Sigmoid colon (tissue), 7 donors: ENCODE results near the gene ITGB2. TPM values are rescaled to one million over a fixed set of nuclear protein-coding genes. Genes with fewer than 3 reads are reported as not detected.

Source experiments
- DNase-seq: peaks from one replicate; pipeline ENCODE4 v3.0.0-alpha.2; 2019
- H3K27ac ChIP-seq, 4 donors: fragments of 200-600 bp; sonication (generic); one replicate each; pipeline ENCODE4 v1.5.1; 2016 to 2019; ENCODE audit warnings: mild to moderate bottlenecking in 1 of 4
- H3K27me3 ChIP-seq, 3 donors: fragments of 200-600 bp; sonication (generic); one replicate each; pipeline ENCODE4 v1.5.1; 2019; ENCODE audit warnings: mild to moderate bottlenecking in 1 of 3
- H3K36me3 ChIP-seq, 4 donors: fragments of 200-600 bp; sonication (generic); one replicate each; pipeline ENCODE4 v1.5.1; 2016 to 2019
- H3K4me1 ChIP-seq, 4 donors: fragments of 200-600 bp; sonication (generic); one replicate each; pipeline ENCODE4 v1.5.1; 2017 to 2019
- H3K4me3 ChIP-seq, 4 donors: fragments of 200-600 bp; sonication (generic); one replicate each; pipeline ENCODE4 v1.5.1; 2017 to 2019; ENCODE audit warnings: mild to moderate bottlenecking in 2 of 4, moderate library complexity in 1 of 4
- H3K9me3 ChIP-seq, 4 donors: fragments of 200-600 bp in 3 of 4; sonication (generic) in 3 of 4; one replicate each; pipeline versions ENCODE4 v1.5.1 to v1.6.1; 2013 to 2019
- CTCF ChIP-seq, 4 experiments: fragments of 450-650 bp in 3 of 4; fragments of 200-600 bp in 1 of 4; IDR thresholded peaks; one replicate each; pipeline ENCODE4 v1.5.1; 2016 to 2019; ENCODE audit warnings: antibody characterized with exemption in 4 of 4, mild to moderate bottlenecking in 3 of 4, moderate library complexity in 2 of 4
- EP300 ChIP-seq, 4 donors: sonication (generic); formaldehyde crosslinking; IDR thresholded peaks; one replicate each; pipeline ENCODE4 v1.6.1; 2017; ENCODE audit warnings: antibody characterized with exemption in 4 of 4
- POLR2A ChIP-seq, 2 donors: fragments of 450-650 bp; IDR thresholded peaks; one replicate each; pipeline ENCODE4 v1.6.1; 2016; ENCODE audit warnings: antibody characterized with exemption in 2 of 2, mild to moderate bottlenecking in 2 of 2, moderate library complexity in 2 of 2
- POLR2AphosphoS5 ChIP-seq, 4 donors: sonication (generic); formaldehyde crosslinking; IDR thresholded peaks; one replicate each; pipeline ENCODE4 v1.6.1; 2017; ENCODE audit warnings: antibody characterized with exemption in 4 of 4
- WGBS, 2 donors: extraction: QIAGEN DNeasy Blood & Tissue Kit; methylation state at CpG; one replicate each; pipeline ENCODE4 v1.1.7; 2013; 5-methylcytosine and 5-hydroxymethylcytosine counted together
- intact Hi-C: fragments of 100-400 bp; cut with DNase I; formaldehyde crosslinking; loops from one replicate; pipeline ENCODE4 v1.15.1; 2023
- polyA plus RNA-seq, 3 donors: library from polyadenylated mRNA; stranded (reverse); fragments of 200-250 nt; gene quantifications; one replicate each; pipeline ENCODE4 v1.2.3, GENCODE V29; 2013
- total RNA-seq, 4 donors: library from RNA; depleted of rRNA; stranded (reverse); fragments of >200 nt; gene quantifications; one replicate each; pipeline ENCODE4 v1.1.0, GENCODE V29; 2016
- donor health status: healthy with polysubstance abuse.
- donor health status: Bipolar disorder and iron deficiency.
- donor health status: healthy.

ITGB2 gene
- total and polyA plus RNA-seq, 7 donors, result 14.7 to 103 (median 55.9) TPM

GRCh38 chr21:44918581-44919033 is 2.1 kb downstream of the ITGB2 start:
- Histone ChIP-seq H3K9me3 (no peaks in the 10 kb centered on the region), H3K27me3 (peaks cover 0 to 20% (median 5%) of the 10 kb centered on the region in 3 donors), H3K36me3 (no peaks in the 10 kb centered on the region), H3K4me1 (no peaks in the 10 kb centered on the region), H3K27ac (no peak overlapping the region), H3K4me3 (no peak overlapping the region)
- TF ChIP-seq CTCF (IDR thresholded peaks at IDR 0.05) (no peak), POLR2AphosphoS5 (IDR thresholded peaks at IDR 0.05) (no peak), POLR2A (IDR thresholded peaks at IDR 0.05) (no peak), EP300 (IDR thresholded peaks at IDR 0.05) (no peak)
- DNase-seq, result no peak
- WGBS, 2 donors, result 61 to 65% methylated on average over 13 of the region's 13 CpGs
- intact Hi-C loops, result no loop called here

GRCh38 chr21:44918107-44918470 is 2.6 kb downstream of the ITGB2 start:
- Histone ChIP-seq H3K9me3 (no peaks in the 10 kb centered on the region), H3K27me3 (peaks cover 0 to 20% (median 5%) of the 10 kb centered on the region in 3 donors), H3K4me3 (no peak overlapping the region), H3K4me1 (no peaks in the 10 kb centered on the region), H3K27ac (no peak overlapping the region), H3K36me3 (no peaks in the 10 kb centered on the region)
- TF ChIP-seq POLR2A (IDR thresholded peaks at IDR 0.05), result no peak
- WGBS, 2 donors, result 74 to 85% methylated on average over 12 of the region's 12 CpGs
- intact Hi-C loops, result no loop called here
- no peak for DNase-seq

GRCh38 chr21:44917446-44918106 is 3.1 kb downstream of the ITGB2 start:
- H3K9me3 ChIP-seq, result no peaks in the 10 kb centered on the region
- H3K27me3 ChIP-seq, result peaks cover 0 to 20% (median 5%) of the 10 kb centered on the region in 3 donors
- intact Hi-C loops, result no loop called here
- TF ChIP-seq POLR2A (IDR thresholded peaks at IDR 0.05) (no peak), EP300 (IDR thresholded peaks at IDR 0.05) (no peak), POLR2AphosphoS5 (IDR thresholded peaks at IDR 0.05) (no peak), CTCF (IDR thresholded peaks at IDR 0.05) (no peak)
- no peaks in the 10 kb centered on the region for H3K36me3 ChIP-seq
- no peak overlapping the region for H3K4me3 ChIP-seq
- no peak overlapping the region for H3K27ac ChIP-seq
- WGBS, 2 donors, result 74 to 85% methylated on average over 15 of the region's 15 CpGs
- no peaks in the 10 kb centered on the region for H3K4me1 ChIP-seq
- no peak for DNase-seq

GRCh38 chr21:44916965-44917364 is 3.7 kb downstream of the ITGB2 start:
- H3K27ac ChIP-seq, result no peak overlapping the region
- H3K4me3 ChIP-seq, result no peak overlapping the region
- DNase-seq, result no peak
- H3K9me3 ChIP-seq, result no peaks in the 10 kb centered on the region
- intact Hi-C loops, result no loop called here
- H3K4me1 ChIP-seq, result peaks cover 0 to 2% (median 1%) of the 10 kb centered on the region in 4 donors
- no peaks in the 10 kb centered on the region for H3K36me3 ChIP-seq
- H3K27me3 ChIP-seq, result peaks cover 0 to 20% (median 5%) of the 10 kb centered on the region in 3 donors
- no peak for TF ChIP-seq POLR2A (IDR thresholded peaks at IDR 0.05)
- no peak for TF ChIP-seq CTCF (IDR thresholded peaks at IDR 0.05)
- no peak for TF ChIP-seq POLR2AphosphoS5 (IDR thresholded peaks at IDR 0.05)
- no peak for TF ChIP-seq EP300 (IDR thresholded peaks at IDR 0.05)
- WGBS, 2 donors, result 15 to 55% methylated on average over 7 of the region's 7 CpGs

- Histone ChIP-seq H3K4me1 (peaks cover 0 to 28% (median 25%) of the 10 kb centered on the region in 4 donors), H3K9me3 (no peaks in the 10 kb centered on the region), H3K36me3 (no peaks in the 10 kb centered on the region), H3K27ac (no peak overlapping the region), H3K27me3 (peaks cover 0 to 2% (median 0%) of the 10 kb centered on the region in 3 donors), H3K4me3 (no peak overlapping the region)
- TF ChIP-seq POLR2AphosphoS5 (IDR thresholded peaks at IDR 0.05), result no peak
- TF ChIP-seq POLR2A (IDR thresholded peaks at IDR 0.05), result no peak
- TF ChIP-seq EP300 (IDR thresholded peaks at IDR 0.05), result no peak
- no peak for TF ChIP-seq CTCF (IDR thresholded peaks at IDR 0.05)
- 54 to 82% methylated on average over 18 of the region's 18 CpGs for WGBS, 2 donors
- intact Hi-C loops, result no loop called here
- DNase-seq, result no peak
These were observed 6.4 kb downstream of the ITGB2 start for GRCh38 chr21:44914176-44914874.
